GM20431 (cell line): ENCODE data around the gene SAXO1.

Source experiments
- in situ Hi-C: fragments of 300-500 bp; cut with MseI, MboI; formaldehyde crosslinking; loops from one replicate; pipeline ENCODE4 v1.15.0; 2020; ENCODE audit warnings: low sequenced_read_pairs; ENCODE audit not compliant: unreplicated experiment

The SAXO1 gene

DNA sequence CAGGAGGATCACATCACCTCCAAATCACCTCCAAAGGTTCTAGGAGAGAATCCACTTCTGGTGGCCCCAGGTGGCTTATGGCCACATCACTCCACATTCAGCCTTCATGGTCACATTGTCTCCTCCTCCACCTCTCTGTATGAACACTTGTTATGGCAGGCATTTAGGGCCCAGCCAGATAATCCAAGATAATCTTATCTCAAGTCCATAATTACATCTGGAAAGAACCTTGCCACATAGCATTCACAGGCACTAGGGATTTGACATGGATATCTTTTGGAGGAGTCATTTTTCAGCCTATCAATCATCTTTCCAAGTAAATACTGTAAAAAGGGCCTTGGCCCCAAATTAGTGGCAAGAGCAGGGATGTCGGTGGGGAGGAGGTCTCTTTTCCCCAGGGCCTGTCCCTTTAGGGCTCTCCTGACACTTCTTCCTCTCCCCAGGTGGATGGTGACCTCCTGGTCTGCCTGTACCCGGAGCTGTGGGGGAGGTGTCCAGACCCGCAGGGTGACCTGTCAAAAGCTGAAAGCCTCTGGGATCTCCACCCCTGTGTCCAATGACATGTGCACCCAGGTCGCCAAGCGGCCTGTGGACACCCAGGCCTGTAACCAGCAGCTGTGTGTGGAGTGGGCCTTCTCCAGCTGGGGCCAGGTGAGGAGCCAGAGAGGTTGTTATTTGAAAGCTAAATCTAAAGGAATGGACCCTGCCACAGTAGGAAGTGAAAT, 140.9 kb downstream of the SAXO1 start:
- in situ Hi-C loops = no loop called here

GRCh38 chr9:18890372-18890771, 142.6 kb downstream of the SAXO1 start:
- in situ Hi-C loops = no loop called here

- in situ Hi-C loops = no loop called here
These were observed 143.5 kb downstream of the SAXO1 start for GRCh38 chr9:18889550-18889949.

GRCh38 chr9:18888290-18888689, 144.7 kb downstream of the SAXO1 start:
- in situ Hi-C loops = no loop called here

DNA sequence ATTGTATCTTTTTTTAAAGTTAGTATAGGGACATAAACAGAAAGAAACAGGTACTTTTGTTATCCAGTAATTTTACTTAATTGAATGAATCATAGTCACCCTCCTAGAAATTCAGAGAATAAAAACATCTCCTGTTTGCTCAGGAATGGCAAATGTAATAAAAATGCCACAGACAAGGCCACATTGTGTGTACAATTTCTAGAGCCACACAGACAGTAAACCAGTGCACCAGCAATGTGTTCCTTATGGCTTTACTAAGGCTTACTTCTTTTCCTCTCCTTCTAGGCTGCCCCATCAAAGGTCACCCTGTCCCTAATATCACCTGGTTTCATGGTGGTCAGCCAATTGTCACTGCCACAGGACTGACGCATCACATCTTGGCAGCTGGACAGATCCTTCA, 145.5 kb downstream of the SAXO1 start:
- in situ Hi-C loops = no loop called here

DNA sequence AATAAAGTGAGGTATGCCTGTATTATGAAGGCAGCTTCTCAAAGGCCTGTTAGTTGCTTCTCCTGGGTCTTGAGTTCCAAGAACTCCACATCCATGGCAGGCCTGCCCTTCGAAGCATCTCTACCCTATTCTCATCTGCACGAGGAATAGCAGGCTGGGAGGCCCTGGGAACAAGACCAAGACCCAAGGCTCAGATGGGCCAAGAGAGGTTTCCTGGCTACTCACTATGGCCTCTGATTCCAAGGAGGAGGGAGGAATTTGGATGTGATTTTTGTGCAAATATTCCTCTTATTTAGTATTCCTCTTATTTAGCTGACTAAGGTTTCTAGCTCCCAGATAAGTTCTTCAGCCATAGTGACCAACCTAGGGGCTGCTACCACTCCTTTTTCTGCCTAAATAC, 151.3 kb downstream of the SAXO1 start:
- in situ Hi-C loops = no loop called here

GRCh38 chr9:18877984-18878383, 155.0 kb downstream of the SAXO1 start:
- in situ Hi-C loops = no loop called here
